Measurements from ENCODE around the gene RNFT2. TPM values are rescaled to one million over a fixed set of nuclear protein-coding genes. Genes with fewer than 3 reads are reported as not detected.

The RNFT2 gene
- total RNA-seq, 1 experiment from 2014 or later, result 12.3 TPM

GRCh38 chr12:116864371-116865160 lies 126.5 kb downstream of the RNFT2 start:
- peaks cover 2% of the 10 kb centered on the region; the same call in 1 of the 2 replicates for H3K27me3 ChIP-seq (ENCODE audit: control insufficient read depth, insufficient read depth, low read length)
- peaks cover 14% of the 10 kb centered on the region for H3K4me1 ChIP-seq (ENCODE audit: control insufficient read depth, insufficient read depth, low read length)
- ChIA-PET POLR2A (interaction anchor here (0.6 kb wide), 1 partner anchor 1271 kb away, joined by 4 read pairs; the partner anchor contains the start of gene PEBP1), CTCF (interaction anchor here (0.7 kb wide), 1 partner anchor 11 kb away, joined by 3 read pairs; no protein-coding TSS in a partner anchor)
- no peak overlapping the region for H3K4me3 ChIP-seq (ENCODE audit: low read depth in 2 of 2, low read length in 2 of 2)
- in situ Hi-C loops (cut with HindIII; ENCODE audit: low pct_unique_long_range_greater_than_20kb, low sequenced_read_pairs) (no loop called here), intact Hi-C loops (cut with micrococcal nuclease; ENCODE audit: unreplicated experiment) (no loop called here)
- no peaks in the 10 kb centered on the region for H3K36me3 ChIP-seq (ENCODE audit: control insufficient read depth, insufficient read depth, low read length)
- no peak for TF ChIP-seq CTCF (IDR thresholded peaks at IDR 0.05)
- no peak for TF ChIP-seq TCF7L2 (IDR thresholded peaks at IDR 0.05; ENCODE audit: low read depth, low read length)
- no peak for TF ChIP-seq POLR2AphosphoS5 (IDR thresholded peaks at IDR 0.05; ENCODE audit: low read depth, low read length)
- no peak for TF ChIP-seq SIN3A (IDR thresholded peaks at IDR 0.05; ENCODE audit: borderline replicate concordance, insufficient read depth, low read depth, low read length)
- no peak overlapping the region for H3K27ac ChIP-seq (ENCODE audit: low read length)
- DNase-seq (ENCODE audit: low read depth, low spot score), result no peak
- BruUV-seq (replicated peaks), result no TSS peak
- no peaks in the 10 kb centered on the region for H3K9me3 ChIP-seq (ENCODE audit: control insufficient read depth, insufficient read depth, low read depth, low read length)
- 0 out of 2 replicates have a peak, but pooled peaks have one; percentile 15 for ATAC-seq

- DNase-seq (ENCODE audit: low read depth, low spot score), result no peak
- no TSS peak for BruUV-seq (replicated peaks)
- Histone ChIP-seq H3K4me3 (ENCODE audit: low read depth in 2 of 2, low read length in 2 of 2) (no peak overlapping the region), H3K27me3 (ENCODE audit: control insufficient read depth, insufficient read depth, low read length) (no peaks in the 10 kb centered on the region), H3K4me1 (ENCODE audit: control insufficient read depth, insufficient read depth, low read length) (0 out of 2 replicates have a peak, but pooled peaks cover 2% of the 10 kb centered on the region), H3K36me3 (ENCODE audit: control insufficient read depth, insufficient read depth, low read length) (no peaks in the 10 kb centered on the region), H3K27ac (ENCODE audit: low read length) (no peak overlapping the region), H3K9me3 (ENCODE audit: control insufficient read depth, insufficient read depth, low read depth, low read length) (no peaks in the 10 kb centered on the region)
- no peak for ATAC-seq
- intact Hi-C loops (cut with micrococcal nuclease; ENCODE audit: unreplicated experiment) (no loop called here), in situ Hi-C loops (cut with HindIII; ENCODE audit: low pct_unique_long_range_greater_than_20kb, low sequenced_read_pairs) (no loop called here)
- no peak for TF ChIP-seq CTCF (IDR thresholded peaks at IDR 0.05)
- no peak for TF ChIP-seq REST (IDR thresholded peaks at IDR 0.05; ENCODE audit: insufficient read depth in 1 of 2, low read depth in 2 of 2, low read length in 1 of 2)
- TF ChIP-seq TCF7L2 (IDR thresholded peaks at IDR 0.05; ENCODE audit: low read depth, low read length), result no peak
- TF ChIP-seq SIN3A (IDR thresholded peaks at IDR 0.05; ENCODE audit: borderline replicate concordance, insufficient read depth, low read depth, low read length), result no peak
- no peak for TF ChIP-seq POLR2AphosphoS5 (IDR thresholded peaks at IDR 0.05; ENCODE audit: low read depth, low read length)
- POLR2A ChIA-PET, result no interaction called here
- CTCF ChIA-PET, result no interaction called here
Measured at GRCh38 chr12:116867523-116867922, 129.4 kb downstream of the RNFT2 start.

All from Panc1 (cell line).